Left lung (tissue), 10 donors: Measurements from ENCODE around the gene RBM15. TPM values are rescaled to one million over a fixed set of nuclear protein-coding genes. Genes with fewer than 3 reads are reported as not detected.

ENCODE experiments used
- ATAC-seq: fragments of 200-7000 bp; cut with Tn5 transposase; one replicate; pipeline ENCODE4 v1.9.1; 2020; ENCODE audit warnings: moderate library complexity
- DNase-seq, 4 donors: peaks; one replicate each; pipeline ENCODE4 v3.0.0-alpha.2; 2013 to 2020
- H3K27ac ChIP-seq, 2 donors: fragments of 200-600 bp; sonication (generic) in 1 of 2; one replicate each; pipeline versions ENCODE4 v1.5.0 to v1.8.0; 2020 to 2021
- H3K27me3 ChIP-seq, 2 donors: fragments of 200-600 bp; sonication (generic) in 1 of 2; one replicate each; pipeline versions ENCODE4 v1.5.0 to v1.8.0; 2020 to 2021
- H3K36me3 ChIP-seq, 2 donors: fragments of 200-600 bp; sonication (generic) in 1 of 2; one replicate each; pipeline versions ENCODE4 v1.5.0 to v1.8.0; 2020 to 2021
- H3K4me1 ChIP-seq, 2 donors: fragments of 200-600 bp; one replicate each; pipeline ENCODE4 v1.8.0; 2021
- H3K4me3 ChIP-seq, 2 donors: fragments of 200-600 bp; sonication (generic) in 1 of 2; one replicate each; pipeline versions ENCODE4 v1.5.0 to v1.8.0; 2020 to 2021; ENCODE audit warnings: mild to moderate bottlenecking in 1 of 2
- H3K9me3 ChIP-seq, 2 donors: fragments of 200-600 bp; sonication (generic) in 1 of 2; one replicate each; pipeline versions ENCODE4 v1.5.0 to v1.8.0; 2020 to 2021
- CTCF ChIP-seq, 2 donors: fragments of 200-600 bp; sonication (generic) in 1 of 2; IDR thresholded peaks; one replicate each; pipeline versions ENCODE4 v1.5.0 to v1.8.0; 2021; ENCODE audit warnings: antibody characterized with exemption in 2 of 2
- intact Hi-C, 2 donors: fragments of 100-400 bp; cut with DNase I; formaldehyde crosslinking; loops; one replicate each; pipeline versions ENCODE4 v1.11.2 to v1.14.2; 2022
- polyA plus RNA-seq, 6 donors: library from polyadenylated mRNA; unstranded; fragments of 120-200 nt; gene quantifications; one replicate each; pipeline ENCODE4 v1.2.1, GENCODE V29; 2013; ENCODE audit not compliant: insufficient read length in 6 of 6
- total RNA-seq, 2 donors: library from RNA; stranded (reverse); fragmentation: NEBNext Ultra II Directional; extraction: Animal tissue kit (Norgen Biotek cat#: 25700); gene quantifications; one replicate each; pipeline ENCODE4 v1.2.1, GENCODE V29; 2021
- donor health status: DM: no; HTN: yes; CAD: no.
- donor health status: DM: no; HTN: no; CAD: no.

The RBM15 gene
- total and polyA plus RNA-seq, 8 donors: 10.9 to 24.3 (median 13.2) TPM

- Histone ChIP-seq H3K36me3 (no peaks in the 10 kb centered on the region), H3K4me3 (no peak overlapping the region), H3K27ac (no peak overlapping the region), H3K4me1 (peaks cover 3 to 14% of the 10 kb centered on the region in 2 donors), H3K9me3 (no peaks in the 10 kb centered on the region), H3K27me3 (no peaks in the 10 kb centered on the region)
- DNase-seq: no peak
- TF ChIP-seq CTCF (IDR thresholded peaks at IDR 0.05): no peak
- intact Hi-C loops: no loop called here
- ATAC-seq: no peak
Measured at GRCh38 chr1:110307239-110307974, 31.8 kb upstream of the RBM15 start.

GRCh38 chr1:110308247-110308646 lies 30.9 kb upstream of the RBM15 start:
- no peak for TF ChIP-seq CTCF (IDR thresholded peaks at IDR 0.05)
- Histone ChIP-seq H3K9me3 (no peaks in the 10 kb centered on the region), H3K27me3 (no peaks in the 10 kb centered on the region), H3K27ac (no peak overlapping the region), H3K36me3 (no peaks in the 10 kb centered on the region), H3K4me3 (no peak overlapping the region), H3K4me1 (peaks cover 4 to 18% of the 10 kb centered on the region in 2 donors)
- peak; percentile 55 for ATAC-seq
- intact Hi-C loops: no loop called here
- DNase-seq: no peak

- no peak for DNase-seq
Measured at GRCh38 chr1:110309139-110309538, 30.0 kb upstream of the RBM15 start.

GRCh38 chr1:110309767-110310166 lies 29.4 kb upstream of the RBM15 start:
- no peaks in the 10 kb centered on the region for H3K27me3 ChIP-seq
- H3K9me3 ChIP-seq: no peaks in the 10 kb centered on the region
- no peak for TF ChIP-seq CTCF (IDR thresholded peaks at IDR 0.05)
- no peak overlapping the region for H3K27ac ChIP-seq
- H3K36me3 ChIP-seq: no peaks in the 10 kb centered on the region
- no peak overlapping the region for H3K4me3 ChIP-seq
- DNase-seq (no peak), ATAC-seq (no peak)
- intact Hi-C loops: loop anchor here (10.0 kb wide), 2 partner anchors 105 to 155 kb away; no protein-coding TSS in a partner anchor
- peaks cover 4 to 18% of the 10 kb centered on the region in 2 donors for H3K4me1 ChIP-seq

More at GRCh38 chr1:110309139-110309538, 30.0 kb upstream of the RBM15 start:
- Histone ChIP-seq H3K9me3 (no peaks in the 10 kb centered on the region), H3K27ac (no peak overlapping the region), H3K4me1 (peaks cover 4 to 18% of the 10 kb centered on the region in 2 donors), H3K4me3 (no peak overlapping the region), H3K36me3 (no peaks in the 10 kb centered on the region), H3K27me3 (no peaks in the 10 kb centered on the region)
- intact Hi-C loops: no loop called here
- TF ChIP-seq CTCF (IDR thresholded peaks at IDR 0.05): no peak
- ATAC-seq: no peak

- no peak for TF ChIP-seq CTCF (IDR thresholded peaks at IDR 0.05)
- Histone ChIP-seq H3K27ac (no peak overlapping the region), H3K36me3 (no peaks in the 10 kb centered on the region), H3K4me3 (no peak overlapping the region), H3K4me1 (peaks cover 4 to 18% of the 10 kb centered on the region in 2 donors), H3K27me3 (no peaks in the 10 kb centered on the region), H3K9me3 (no peaks in the 10 kb centered on the region)
- DNase-seq: peak in 1 of 4 donors; percentile 20
- no peak for ATAC-seq
- intact Hi-C loops: loop anchor here (10.0 kb wide), 2 partner anchors 105 to 155 kb away; no protein-coding TSS in a partner anchor
Measured at GRCh38 chr1:110310300-110310699, 28.9 kb upstream of the RBM15 start.
